ENCODE results near the gene STAC. TPM values are rescaled to one million over a fixed set of nuclear protein-coding genes. Genes with fewer than 3 reads are reported as not detected.

STAC gene
- total and polyA plus RNA-seq, 9 of the 15 experiments (the other 6 are each of a cell fraction or from before 2014, with no cell fraction given) = 0.11 TPM; not detected in 8

DNA sequence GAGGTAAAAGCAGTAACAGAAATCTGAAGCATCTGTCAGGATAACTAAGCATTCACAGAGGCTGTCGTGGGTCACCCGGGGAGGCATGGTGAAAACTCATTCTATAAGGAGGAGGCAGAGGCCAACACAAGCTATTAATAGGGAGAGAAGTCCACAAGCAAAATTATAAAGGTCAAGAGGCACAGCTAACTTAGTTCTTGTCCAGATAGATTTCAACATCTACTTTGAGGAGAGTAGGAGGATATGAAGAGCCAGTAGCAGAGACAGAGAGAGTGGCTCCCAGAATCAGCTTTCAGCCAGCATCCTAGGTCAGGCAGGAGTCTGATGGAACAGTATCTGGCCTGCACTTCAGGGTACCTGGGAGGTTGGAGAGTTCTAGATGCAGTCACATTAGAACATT lies 95.3 kb downstream of the STAC start:
- Histone ChIP-seq H3K9me3 (replicated peaks; ENCODE audit: control insufficient read depth, insufficient read depth, low read depth, low read length) (no peaks in the 10 kb centered on the region), H3K4me1 (replicated peaks in 1 of 2; ENCODE audit: control insufficient read depth in 2 of 2, insufficient read depth in 2 of 2, low read length in 2 of 2) (no peaks in the 10 kb centered on the region), H2AFZ (ENCODE audit: low read depth, low read length) (no peak overlapping the region), H3K9me1 (ENCODE audit: control insufficient read depth, insufficient read depth, low read length) (no peaks in the 10 kb centered on the region), H3K4me2 (ENCODE audit: insufficient read depth, low read length) (no peak overlapping the region), H3K9ac (ENCODE audit: insufficient read depth in 1 of 2, low read depth in 2 of 2, low read length in 2 of 2) (no peak overlapping the region), H3K36me3 (ENCODE audit: control insufficient read depth, insufficient read depth, low read length) (no peaks in the 10 kb centered on the region), H4K20me1 (replicated peaks; ENCODE audit: control insufficient read depth, insufficient read depth, low read length) (no peaks in the 10 kb centered on the region), H3K4me3 (no peak overlapping the region), H3K27me3 (ENCODE audit: control insufficient read depth in 2 of 2, insufficient read depth in 2 of 2, low read length in 2 of 2) (no peaks in the 10 kb centered on the region), H3K27ac (ENCODE audit: extremely low read depth, low read depth, low read length) (no peak overlapping the region), H3K79me2 (ENCODE audit: control insufficient read depth, insufficient read depth, low read length) (no peaks in the 10 kb centered on the region)
- TF ChIP-seq, protein P1, sequence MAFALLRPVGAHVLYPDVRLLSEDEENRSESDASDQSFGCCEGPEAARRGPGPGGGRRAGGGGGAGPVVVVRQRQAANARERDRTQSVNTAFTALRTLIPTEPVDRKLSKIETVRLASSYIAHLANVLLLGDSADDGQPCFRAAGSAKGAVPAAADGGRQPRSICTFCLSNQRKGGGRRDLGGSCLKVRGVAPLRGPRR (CRISPR knock-in tag; IDR thresholded peaks at IDR 0.05) = no peak
- TF ChIP-seq ZNF431 (CRISPR knock-in tag; IDR thresholded peaks at IDR 0.05) (no peak), HNRNPK (IDR thresholded peaks at IDR 0.05; ENCODE audit: low read depth, low read length, poor library complexity, severe bottlenecking) (no peak)
- BruUV-seq (replicated peaks) = no TSS peak
- DNase-seq (ENCODE audit: extremely low read depth in 1 of 4, low spot score in 3 of 4) (no peak), FAIRE-seq (no peak), ATAC-seq (no peak)
- ChIA-PET CTCF (ENCODE audit: low intra/inter-chr PET ratio) (no interaction called here), POLR2A (no interaction called here)
- 0% methylated on average over 2 of the region's 2 CpGs for WGBS (ENCODE audit: insufficient coverage, low coverage, missing lambda C conversion rate)
- intact Hi-C loops (cut with micrococcal nuclease) = no loop called here
- in situ Hi-C loops (cut with MboI) = no loop called here

DNA sequence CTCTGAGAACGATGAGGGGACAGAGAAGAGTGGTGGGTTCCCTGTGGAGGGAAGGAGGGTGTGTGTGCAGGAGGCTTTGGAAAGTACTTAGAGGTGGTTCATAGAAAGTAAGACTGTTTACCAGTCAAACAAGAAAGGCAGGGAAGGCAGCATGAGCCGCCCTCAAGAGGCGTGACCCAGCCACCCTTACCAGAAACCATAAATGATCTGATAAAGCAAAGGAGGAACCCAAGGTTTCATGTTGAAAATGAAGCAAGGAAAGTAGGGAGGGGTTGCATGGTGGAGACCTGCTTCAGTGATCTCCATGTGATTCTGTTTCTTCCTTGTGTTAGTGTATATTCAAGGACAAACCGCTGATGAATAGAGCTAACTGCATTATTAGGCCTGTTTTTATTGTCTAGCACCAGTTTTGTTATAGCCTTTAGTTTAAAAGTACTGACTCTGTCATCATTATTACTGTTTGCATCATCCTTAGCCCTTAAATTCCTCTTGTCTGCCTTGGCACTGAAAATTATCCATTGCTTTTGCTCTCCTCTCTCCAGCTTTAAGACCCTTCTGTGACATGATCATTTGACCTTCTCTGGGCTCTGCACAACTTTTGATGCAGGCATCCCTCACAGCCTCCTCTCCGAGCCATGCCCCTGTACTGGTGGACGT lies 96.1 kb downstream of the STAC start:
- ATAC-seq = no peak
- TF ChIP-seq BRD4 (IDR thresholded peaks at IDR 0.05) (no peak), ESRRB (CRISPR knock-in tag; IDR thresholded peaks at IDR 0.05; ENCODE audit: borderline replicate concordance) (no peak), MTA2 (IDR thresholded peaks at IDR 0.05; ENCODE audit: low read depth) (no peak), ZNF79 (CRISPR knock-in tag; IDR thresholded peaks at IDR 0.05; ENCODE audit: low read depth) (no peak), TFAM (CRISPR knock-in tag; conservative IDR thresholded peaks at IDR 0.05) (no peak), HMG20A (CRISPR knock-in tag; conservative IDR thresholded peaks at IDR 0.05) (no peak), RAD21 (CRISPR knock-in tag; conservative IDR thresholded peaks at IDR 0.05 in 1 of 2, IDR thresholded peaks at IDR 0.05 in 1 of 2) (no peak), ZNF232 (CRISPR knock-in tag; IDR thresholded peaks at IDR 0.05) (no peak)
- TF ChIP-seq, protein P2, sequence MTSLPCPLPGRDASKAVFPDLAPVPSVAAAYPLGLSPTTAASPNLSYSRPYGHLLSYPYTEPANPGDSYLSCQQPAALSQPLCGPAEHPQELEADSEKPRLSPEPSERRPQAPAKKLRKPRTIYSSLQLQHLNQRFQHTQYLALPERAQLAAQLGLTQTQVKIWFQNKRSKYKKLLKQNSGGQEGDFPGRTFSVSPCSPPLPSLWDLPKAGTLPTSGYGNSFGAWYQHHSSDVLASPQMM (CRISPR knock-in tag; IDR thresholded peaks at IDR 0.05) = no peak
- TF ChIP-seq, protein P3, sequence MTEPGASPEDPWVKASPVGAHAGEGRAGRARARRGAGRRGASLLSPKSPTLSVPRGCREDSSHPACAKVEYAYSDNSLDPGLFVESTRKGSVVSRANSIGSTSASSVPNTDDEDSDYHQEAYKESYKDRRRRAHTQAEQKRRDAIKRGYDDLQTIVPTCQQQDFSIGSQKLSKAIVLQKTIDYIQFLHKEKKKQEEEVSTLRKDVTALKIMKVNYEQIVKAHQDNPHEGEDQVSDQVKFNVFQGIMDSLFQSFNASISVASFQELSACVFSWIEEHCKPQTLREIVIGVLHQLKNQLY (CRISPR knock-in tag; conservative IDR thresholded peaks at IDR 0.05) = no peak

More for the DNA sequence above, 96.1 kb downstream of the STAC start:
- no TSS peak for BruUV-seq (replicated peaks)
- intact Hi-C loops (cut with micrococcal nuclease) (no loop called here), in situ Hi-C loops (cut with MboI) (no loop called here)
- Histone ChIP-seq H2AFZ (ENCODE audit: low read depth, low read length) (no peak overlapping the region), H3K79me2 (ENCODE audit: control insufficient read depth, insufficient read depth, low read length) (no peaks in the 10 kb centered on the region), H3K9me1 (ENCODE audit: control insufficient read depth, insufficient read depth, low read length) (no peaks in the 10 kb centered on the region), H3K4me1 (replicated peaks in 1 of 2; ENCODE audit: control insufficient read depth in 2 of 2, insufficient read depth in 2 of 2, low read length in 2 of 2) (no peaks in the 10 kb centered on the region), H3K4me2 (ENCODE audit: insufficient read depth, low read length) (no peak overlapping the region), H3K36me3 (ENCODE audit: control insufficient read depth, insufficient read depth, low read length) (no peaks in the 10 kb centered on the region), H3K9me3 (replicated peaks; ENCODE audit: control insufficient read depth, insufficient read depth, low read depth, low read length) (no peaks in the 10 kb centered on the region), H3K4me3 (no peak overlapping the region), H3K9ac (ENCODE audit: insufficient read depth in 1 of 2, low read depth in 2 of 2, low read length in 2 of 2) (no peak overlapping the region), H4K20me1 (replicated peaks; ENCODE audit: control insufficient read depth, insufficient read depth, low read length) (no peaks in the 10 kb centered on the region), H3K27me3 (ENCODE audit: control insufficient read depth in 2 of 2, insufficient read depth in 2 of 2, low read length in 2 of 2) (no peaks in the 10 kb centered on the region), H3K27ac (ENCODE audit: extremely low read depth, low read depth, low read length) (no peak overlapping the region)
- 0% methylated on average over 6 of the region's 6 CpGs for WGBS (ENCODE audit: insufficient coverage, low coverage, missing lambda C conversion rate)
- DNase-seq (ENCODE audit: extremely low read depth in 1 of 4, low spot score in 3 of 4) (no peak), FAIRE-seq (no peak)
- ChIA-PET POLR2A (no interaction called here), CTCF (ENCODE audit: low intra/inter-chr PET ratio) (no interaction called here)

All from K562 (cell line).